ENCODE data around the gene ECSIT.

ECSIT gene

GRCh38 chr19:11555246-11555645, 26.3 kb upstream of the ECSIT start:
- DNase-seq (ENCODE audit: low read depth): no peak
- TF ChIP-seq CTCF (conservative IDR thresholded peaks at IDR 0.05; ENCODE audit: control insufficient read depth, insufficient read depth, low read depth, low read length): no peak
- H3K4me3 ChIP-seq (ENCODE audit: control insufficient read depth, low read depth, low read length): no peak overlapping the region

GRCh38 chr19:11554160-11554559, 25.2 kb upstream of the ECSIT start:
- TF ChIP-seq CTCF (conservative IDR thresholded peaks at IDR 0.05; ENCODE audit: control insufficient read depth, insufficient read depth, low read depth, low read length): no peak
- DNase-seq (ENCODE audit: low read depth): no peak
- H3K4me3 ChIP-seq (ENCODE audit: control insufficient read depth, low read depth, low read length): no peak overlapping the region

GRCh38 chr19:11552666-11553372, 23.9 kb upstream of the ECSIT start:
- TF ChIP-seq CTCF (conservative IDR thresholded peaks at IDR 0.05; ENCODE audit: control insufficient read depth, insufficient read depth, low read depth, low read length): no peak
- H3K4me3 ChIP-seq (ENCODE audit: control insufficient read depth, low read depth, low read length): no peak overlapping the region
- DNase-seq (ENCODE audit: low read depth): no peak

- no peak for DNase-seq (ENCODE audit: low read depth)
- no peak overlapping the region for H3K4me3 ChIP-seq (ENCODE audit: control insufficient read depth, low read depth, low read length)
- TF ChIP-seq CTCF (conservative IDR thresholded peaks at IDR 0.05; ENCODE audit: control insufficient read depth, insufficient read depth, low read depth, low read length): peak; percentile 5
These were observed 22.8 kb upstream of the ECSIT start for GRCh38 chr19:11551603-11552235.

GRCh38 chr19:11550265-11550664, 21.3 kb upstream of the ECSIT start:
- H3K4me3 ChIP-seq (ENCODE audit: control insufficient read depth, low read depth, low read length): no peak overlapping the region
- no peak for TF ChIP-seq CTCF (conservative IDR thresholded peaks at IDR 0.05; ENCODE audit: control insufficient read depth, insufficient read depth, low read depth, low read length)
- no peak for DNase-seq (ENCODE audit: low read depth)

GRCh38 chr19:11549386-11549953, 20.5 kb upstream of the ECSIT start:
- H3K4me3 ChIP-seq (ENCODE audit: control insufficient read depth, low read depth, low read length): no peak overlapping the region
- DNase-seq (ENCODE audit: low read depth): no peak
- TF ChIP-seq CTCF (conservative IDR thresholded peaks at IDR 0.05; ENCODE audit: control insufficient read depth, insufficient read depth, low read depth, low read length): no peak
